Adrenal gland (tissue), 12 donors: ENCODE results near the gene SLC22A5. TPM values are rescaled to one million over a fixed set of nuclear protein-coding genes. Genes with fewer than 3 reads are reported as not detected.

Experiments used
- DNase-seq, 7 donors: peaks; one replicate each; pipeline ENCODE4 v3.0.0-alpha.2; 2019 to 2020
- H3K27ac ChIP-seq, 5 donors: fragments of 200-600 bp; sonication (generic) in 4 of 5; 1 replicate in 3 of 5; 2 replicates in 2 of 5; pipeline versions ENCODE4 v1.5.1 to v1.8.0; 2016 to 2020; ENCODE audit warnings: mild to moderate bottlenecking in 1 of 5
- H3K27me3 ChIP-seq: fragments of 200-600 bp; 2 replicates; pipeline ENCODE4 v1.8.0; 2021
- H3K36me3 ChIP-seq, 2 donors: fragments of 200-600 bp; replicated peaks in 1 of 2; 1 replicate in 1 of 2; 2 replicates in 1 of 2; pipeline versions ENCODE4 v1.5.1 to v1.8.0; 2018 to 2022
- H3K4me1 ChIP-seq, 2 donors: fragments of 200-600 bp; replicated peaks in 1 of 2; 1 replicate in 1 of 2; 2 replicates in 1 of 2; pipeline versions ENCODE4 v1.5.1 to v1.8.0; 2018 to 2021
- H3K4me3 ChIP-seq, 4 donors: fragments of 200-600 bp; sonication (generic) in 3 of 4; one replicate each; pipeline ENCODE4 v1.5.1; 2016 to 2018
- H3K9me3 ChIP-seq, 3 donors: fragments of 200-600 bp; sonication (generic) in 1 of 3; replicated peaks in 1 of 3; 1 replicate in 2 of 3; 2 replicates in 1 of 3; pipeline versions ENCODE4 v1.5.1 to v1.8.0; 2016 to 2021
- CTCF ChIP-seq, 6 experiments: fragments of 450-650 bp in 4 of 6; fragments of 200-600 bp in 2 of 6; sonication (generic) in 1 of 6; IDR thresholded peaks; 1 replicate in 5 of 6; 2 replicates in 1 of 6; pipeline versions ENCODE4 v1.5.1 to v1.8.0; 2016 to 2021; ENCODE audit warnings: antibody characterized with exemption in 6 of 6, mild to moderate bottlenecking in 2 of 6, moderate library complexity in 1 of 6
- POLR2A ChIP-seq, 2 donors: fragments of 450-650 bp; IDR thresholded peaks; one replicate each; pipeline ENCODE4 v1.6.1; 2017; ENCODE audit warnings: antibody characterized with exemption in 2 of 2, mild to moderate bottlenecking in 2 of 2, moderate library complexity in 1 of 2
- WGBS, 4 donors: extraction: QIAGEN DNeasy Blood & Tissue Kit in 2 of 4; methylation state at CpG; one replicate each; pipeline versions ENCODE4 v1.1.5 to v1.1.7; 2013 to 2017; 5-methylcytosine and 5-hydroxymethylcytosine counted together
- intact Hi-C, 2 donors: fragments of 100-400 bp; cut with DNase I; formaldehyde crosslinking; loops; one replicate each; pipeline versions ENCODE4 v1.14.1 to v1.15.0; 2022 to 2023
- polyA plus RNA-seq, 3 donors: library from polyadenylated mRNA; stranded (reverse); fragments of 200-250 nt in 2 of 3; fragments of 350-450 nt in 1 of 3; fragmentation: Illumina TruSeq in 1 of 3; extraction: RNeasy Lipid Tissue Mini Kit (QIAGEN cat#74804) in 1 of 3; gene quantifications; one replicate each; pipeline ENCODE4 v1.2.3, GENCODE V29; 2013 to 2014
- total RNA-seq, 9 donors: library from RNA; depleted of rRNA in 4 of 9; stranded (reverse); fragments of >200 nt in 4 of 9; fragments of 120-200 nt in 1 of 9; fragmentation: NEBNext Ultra II Directional in 1 of 9; extraction: Animal tissue kit (Norgen Biotek cat#: 25700) in 1 of 9; gene quantifications; one replicate each; pipeline versions ENCODE4 v1.1.0 to v1.2.4, GENCODE V29; 2013 to 2023
- donor health status: healthy with polysubstance abuse.
- donor health status: Bipolar disorder and iron deficiency.
- donor health status: DM: yes; HTN: yes; CAD: no.
- donor health status: DM: no; HTN: no; CAD: no.
- donor health status: DM: no; HTN: no; CAD: no.
- donor health status: DM: yes; HTN: yes; CAD: no.

The SLC22A5 gene
- total and polyA plus RNA-seq, 12 donors: 4.4 to 24.1 (median 13.7) TPM

GRCh38 chr5:132389585-132390286 lies 20.2 kb downstream of the SLC22A5 start:
- no peaks in the 10 kb centered on the region for H3K9me3 ChIP-seq
- peaks cover 23 to 46% of the 10 kb centered on the region in 2 donors for H3K4me1 ChIP-seq
- no peak for TF ChIP-seq CTCF (IDR thresholded peaks at IDR 0.05)
- H3K4me3 ChIP-seq: no peak overlapping the region
- H3K36me3 ChIP-seq: peaks cover 0 to 23% of the 10 kb centered on the region in 2 donors
- H3K27me3 ChIP-seq: no peaks in the 10 kb centered on the region
- intact Hi-C loops: loop anchor here in 1 of 2 donors (5.0 to 10.0 kb wide), 2 partner anchors 113 to 425 kb away; partner anchors contain the start of gene SOWAHA
- peak in 3 of 7 donors; percentile 36 to 54 (median 40) for DNase-seq
- WGBS, 4 donors: 97 to 98% (median 98%) methylated on average over 9 to 10 of the region's 10 CpGs
- peak overlapping the region in 2 of 5 donors; percentile 89 to 93 for H3K27ac ChIP-seq

DNA sequence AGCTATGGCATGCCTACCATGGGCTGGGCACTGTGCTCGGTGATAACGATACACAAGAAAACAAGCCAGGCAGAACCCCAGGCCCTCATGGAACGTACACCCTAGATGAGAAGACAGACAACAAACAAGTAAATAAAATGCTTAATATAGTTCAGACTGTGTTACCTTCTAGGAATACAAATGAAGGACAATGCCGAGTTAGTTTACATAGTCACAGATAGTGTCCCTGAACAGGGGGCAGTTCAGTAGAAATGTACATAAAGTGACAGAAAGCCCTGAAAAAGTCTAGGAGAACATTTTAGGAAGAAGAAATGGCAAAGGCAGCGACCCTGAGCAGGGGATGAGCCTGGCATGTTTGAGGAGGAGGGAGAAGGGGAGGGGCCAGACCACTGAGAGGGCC lies 21.7 kb downstream of the SLC22A5 start:
- intact Hi-C loops: no loop called here
- no peak overlapping the region for H3K4me3 ChIP-seq
- H3K27ac ChIP-seq: no peak overlapping the region
- no peaks in the 10 kb centered on the region for H3K9me3 ChIP-seq
- no peaks in the 10 kb centered on the region for H3K27me3 ChIP-seq
- peaks cover 23 to 37% of the 10 kb centered on the region in 2 donors for H3K4me1 ChIP-seq
- TF ChIP-seq CTCF (IDR thresholded peaks at IDR 0.05): no peak
- no peak for TF ChIP-seq POLR2A (IDR thresholded peaks at IDR 0.05)
- 71 to 84% (median 81%) methylated on average over 5 of the region's 5 CpGs for WGBS, 4 donors
- DNase-seq: no peak
- peaks cover 0 to 24% of the 10 kb centered on the region in 2 donors for H3K36me3 ChIP-seq

DNA sequence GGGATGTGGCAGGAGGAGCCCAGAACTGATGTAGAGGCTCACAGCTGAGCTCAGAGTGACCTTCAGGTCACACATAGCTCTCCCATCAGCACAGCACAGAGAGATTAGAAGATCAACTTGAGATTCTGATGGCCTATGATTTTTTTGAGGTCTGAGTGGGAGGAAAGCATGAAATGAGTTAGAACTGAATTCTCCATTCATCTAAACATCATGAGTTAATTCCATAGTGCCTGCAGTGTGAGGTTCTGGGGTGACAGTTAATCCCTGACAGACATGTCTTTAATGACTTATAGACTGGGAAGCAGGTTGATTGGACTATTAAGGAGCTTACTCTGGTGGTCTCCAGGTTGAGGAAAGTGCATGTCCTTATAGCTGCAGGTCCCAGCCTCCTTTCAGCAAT lies 22.4 kb downstream of the SLC22A5 start:
- Histone ChIP-seq H3K9me3 (no peaks in the 10 kb centered on the region), H3K36me3 (peaks cover 0 to 24% of the 10 kb centered on the region in 2 donors), H3K27me3 (no peaks in the 10 kb centered on the region), H3K27ac (no peak overlapping the region), H3K4me1 (peaks cover 21 to 31% of the 10 kb centered on the region in 2 donors), H3K4me3 (no peak overlapping the region)
- DNase-seq: no peak
- TF ChIP-seq POLR2A (IDR thresholded peaks at IDR 0.05): no peak
- TF ChIP-seq CTCF (IDR thresholded peaks at IDR 0.05): no peak
- intact Hi-C loops: no loop called here

- WGBS, 4 donors: 89 to 95% (median 92%) methylated on average over 8 of the region's 8 CpGs
- H3K27ac ChIP-seq: no peak overlapping the region
- H3K27me3 ChIP-seq: no peaks in the 10 kb centered on the region
- intact Hi-C loops: no loop called here
- no peak for DNase-seq
- peaks cover 0 to 24% of the 10 kb centered on the region in 2 donors for H3K36me3 ChIP-seq
- H3K9me3 ChIP-seq: no peaks in the 10 kb centered on the region
- peaks cover 16 to 26% of the 10 kb centered on the region in 2 donors for H3K4me1 ChIP-seq
- H3K4me3 ChIP-seq: no peak overlapping the region
- TF ChIP-seq POLR2A (IDR thresholded peaks at IDR 0.05) (no peak), CTCF (IDR thresholded peaks at IDR 0.05) (no peak)
Measured at GRCh38 chr5:132392411-132392810, 22.9 kb downstream of the SLC22A5 start.
